MM.1S (cell line): ENCODE results near the gene RERE.

Experiments used
- EZH2 ChIP-seq: fragments of 300-600 bp; sonication (generic); optimal IDR thresholded peaks from 2 replicates; pipeline ENCODE3; 2017; ENCODE audit warnings: low read depth, mild to moderate bottlenecking, antibody characterized with exemption, low read length, mixed read lengths
- EZH2phosphoT487 ChIP-seq: fragments of 300-600 bp; sonication (generic); IDR thresholded peaks from 2 replicates; pipeline ENCODE4 v1.6.1; 2018; ENCODE audit warnings: antibody characterized with exemption, low read length
- TF ChIP-seq, protein P1 (sequence below): fragments of 300-600 bp; sonication (generic); IDR thresholded peaks from 2 replicates; pipeline ENCODE4 v1.5.1; 2016; ENCODE audit warnings: antibody characterized with exemption, low read length, mixed read lengths

DNA sequence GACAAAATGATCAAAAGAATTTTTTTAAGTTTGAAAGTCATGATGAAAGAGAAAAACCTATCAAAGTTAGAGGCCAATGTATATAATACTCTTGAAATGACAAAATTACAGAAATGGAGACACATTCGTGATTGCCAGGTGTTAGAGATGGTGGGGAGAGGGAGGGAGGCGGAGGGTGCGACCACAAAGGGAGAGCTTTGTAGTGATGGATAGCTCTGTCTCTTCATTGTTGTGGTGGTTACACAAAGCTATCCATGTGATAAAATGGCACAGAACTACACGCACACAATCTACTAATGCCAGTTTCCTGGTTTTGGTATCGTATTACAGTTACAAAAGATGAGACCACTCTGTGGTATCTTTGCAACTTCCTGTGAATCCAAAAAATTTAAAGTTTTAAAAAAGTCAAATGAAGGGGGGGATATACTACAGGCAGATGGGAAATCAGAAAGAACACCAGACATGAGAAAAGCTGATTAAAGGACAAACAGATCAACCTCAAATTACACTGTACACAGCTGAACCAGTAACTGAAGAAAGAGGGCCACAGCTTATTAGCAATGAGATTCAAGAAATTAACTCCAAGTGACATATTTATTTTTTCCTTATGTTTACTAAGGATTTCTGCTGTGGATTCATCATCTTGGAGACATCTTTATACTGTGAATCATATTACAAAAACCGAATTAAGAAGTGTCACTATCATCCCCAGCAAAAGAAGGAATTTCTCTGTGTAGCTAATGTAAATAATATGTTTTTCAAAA lies 300.5 kb downstream of the RERE start:
- TF ChIP-seq, protein P1, sequence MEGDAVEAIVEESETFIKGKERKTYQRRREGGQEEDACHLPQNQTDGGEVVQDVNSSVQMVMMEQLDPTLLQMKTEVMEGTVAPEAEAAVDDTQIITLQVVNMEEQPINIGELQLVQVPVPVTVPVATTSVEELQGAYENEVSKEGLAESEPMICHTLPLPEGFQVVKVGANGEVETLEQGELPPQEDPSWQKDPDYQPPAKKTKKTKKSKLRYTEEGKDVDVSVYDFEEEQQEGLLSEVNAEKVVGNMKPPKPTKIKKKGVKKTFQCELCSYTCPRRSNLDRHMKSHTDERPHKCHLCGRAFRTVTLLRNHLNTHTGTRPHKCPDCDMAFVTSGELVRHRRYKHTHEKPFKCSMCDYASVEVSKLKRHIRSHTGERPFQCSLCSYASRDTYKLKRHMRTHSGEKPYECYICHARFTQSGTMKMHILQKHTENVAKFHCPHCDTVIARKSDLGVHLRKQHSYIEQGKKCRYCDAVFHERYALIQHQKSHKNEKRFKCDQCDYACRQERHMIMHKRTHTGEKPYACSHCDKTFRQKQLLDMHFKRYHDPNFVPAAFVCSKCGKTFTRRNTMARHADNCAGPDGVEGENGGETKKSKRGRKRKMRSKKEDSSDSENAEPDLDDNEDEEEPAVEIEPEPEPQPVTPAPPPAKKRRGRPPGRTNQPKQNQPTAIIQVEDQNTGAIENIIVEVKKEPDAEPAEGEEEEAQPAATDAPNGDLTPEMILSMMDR, result no peak
- no peak for TF ChIP-seq EZH2
- no peak for TF ChIP-seq EZH2phosphoT487
